ENCODE data around the gene MYOG.

MYOG gene

DNA sequence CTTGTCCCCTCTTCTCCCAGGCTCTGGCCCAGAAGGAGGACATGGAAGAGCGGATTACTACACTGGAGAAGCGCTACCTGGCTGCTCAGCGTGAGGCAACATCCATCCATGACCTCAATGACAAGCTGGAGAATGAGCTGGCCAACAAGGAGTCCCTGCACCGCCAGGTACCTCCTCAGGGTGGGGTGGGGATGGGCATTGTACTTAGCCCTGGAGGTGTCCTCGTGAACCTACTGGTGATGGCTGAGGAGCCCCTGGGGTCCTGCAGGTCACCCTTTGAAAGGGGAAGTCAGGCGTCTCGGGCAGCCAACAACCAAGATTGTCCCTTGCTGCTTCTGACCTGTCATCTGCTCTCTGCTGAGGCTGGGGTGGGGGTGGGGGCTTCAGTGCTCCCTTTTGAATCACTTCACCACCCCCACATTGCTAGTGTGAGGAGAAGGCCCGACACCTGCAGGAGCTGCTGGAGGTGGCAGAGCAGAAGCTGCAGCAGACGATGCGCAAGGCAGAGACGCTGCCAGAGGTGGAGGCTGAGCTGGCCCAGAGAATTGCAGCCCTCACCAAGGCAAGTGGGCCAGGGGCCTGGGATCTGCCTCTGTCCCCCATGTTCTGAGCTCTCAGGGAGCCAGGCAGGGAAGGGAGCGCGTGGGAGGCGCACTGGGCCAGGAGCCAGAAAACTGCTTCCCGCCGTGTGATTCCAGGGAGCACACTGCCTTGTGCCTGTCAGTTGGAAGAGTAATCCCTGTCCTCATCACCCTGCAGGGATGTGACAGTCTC, 39.8 kb downstream of the MYOG start:
- TF ChIP-seq PAX5 (IDR thresholded peaks at IDR 0.05; ENCODE audit: insufficient read depth, low read length, severe bottlenecking) (no peak), TAF1 (IDR thresholded peaks at IDR 0.05; ENCODE audit: low read depth, low read length) (no peak), POU2F2 (IDR thresholded peaks at IDR 0.05; ENCODE audit: low read depth, low read length) (no peak), POLR2A (IDR thresholded peaks at IDR 0.05; ENCODE audit: low read depth, low read length) (no peak), SPI1 (IDR thresholded peaks at IDR 0.05; ENCODE audit: low read depth, low read length) (no peak), POLR2AphosphoS5 (IDR thresholded peaks at IDR 0.05; ENCODE audit: low read depth, low read length) (no peak)
- FAIRE-seq = no peak
- no peak for DNase-seq (ENCODE audit: insufficient read length, low spot score)

GRCh38 chr1:203045336-203045735, 40.5 kb downstream of the MYOG start:
- no peak for DNase-seq (ENCODE audit: insufficient read length, low spot score)
- no peak for TF ChIP-seq PAX5 (IDR thresholded peaks at IDR 0.05; ENCODE audit: insufficient read depth, low read length, severe bottlenecking)
- TF ChIP-seq POLR2AphosphoS5 (IDR thresholded peaks at IDR 0.05; ENCODE audit: low read depth, low read length) = no peak
- no peak for TF ChIP-seq POU2F2 (IDR thresholded peaks at IDR 0.05; ENCODE audit: low read depth, low read length)
- TF ChIP-seq SPI1 (IDR thresholded peaks at IDR 0.05; ENCODE audit: low read depth, low read length) = no peak
- TF ChIP-seq TAF1 (IDR thresholded peaks at IDR 0.05; ENCODE audit: low read depth, low read length) = no peak
- no peak for TF ChIP-seq POLR2A (IDR thresholded peaks at IDR 0.05; ENCODE audit: low read depth, low read length)
- FAIRE-seq = no peak

DNA sequence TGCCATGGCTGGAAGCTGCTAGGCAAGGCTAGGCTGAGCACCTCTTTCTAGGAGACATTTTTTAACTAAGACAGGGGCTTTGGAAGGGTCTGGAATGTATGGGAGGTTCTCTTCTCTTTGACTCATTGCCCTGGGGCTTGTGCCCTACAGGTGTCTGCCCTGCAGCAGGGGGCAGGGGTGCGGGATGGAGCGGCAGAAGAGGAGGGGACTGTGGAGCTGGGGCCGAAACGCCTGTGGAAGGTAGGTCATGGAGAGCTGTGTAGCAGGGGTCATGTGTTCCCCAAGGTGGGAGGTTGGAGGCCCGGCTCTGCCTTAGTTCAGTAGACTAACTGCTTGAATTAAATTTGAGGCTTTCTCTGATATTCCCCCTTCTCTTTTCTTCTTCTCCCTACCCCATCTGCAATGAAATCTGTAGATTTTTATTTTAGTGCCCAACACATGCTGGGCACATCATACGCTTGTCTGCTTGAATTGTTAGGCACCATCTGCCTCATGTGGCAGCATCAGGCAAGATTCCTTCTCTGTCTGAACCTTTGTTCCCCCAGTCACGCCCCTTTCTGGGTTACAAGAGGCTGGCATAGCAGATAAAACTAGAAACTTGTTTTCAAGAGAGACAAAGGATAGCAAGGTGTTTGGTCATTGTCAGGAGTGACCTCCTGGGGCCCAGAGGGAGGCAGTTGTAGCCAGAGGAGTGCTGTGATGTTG, 41.1 kb downstream of the MYOG start:
- no peak for TF ChIP-seq PAX5 (IDR thresholded peaks at IDR 0.05; ENCODE audit: insufficient read depth, low read length, severe bottlenecking)
- no peak for TF ChIP-seq TAF1 (IDR thresholded peaks at IDR 0.05; ENCODE audit: low read depth, low read length)
- no peak for TF ChIP-seq POLR2A (IDR thresholded peaks at IDR 0.05; ENCODE audit: low read depth, low read length)
- no peak for TF ChIP-seq SPI1 (IDR thresholded peaks at IDR 0.05; ENCODE audit: low read depth, low read length)
- TF ChIP-seq POU2F2 (IDR thresholded peaks at IDR 0.05; ENCODE audit: low read depth, low read length) = no peak
- TF ChIP-seq POLR2AphosphoS5 (IDR thresholded peaks at IDR 0.05; ENCODE audit: low read depth, low read length) = no peak
- no peak for DNase-seq (ENCODE audit: insufficient read length, low spot score)
- FAIRE-seq = no peak

DNA sequence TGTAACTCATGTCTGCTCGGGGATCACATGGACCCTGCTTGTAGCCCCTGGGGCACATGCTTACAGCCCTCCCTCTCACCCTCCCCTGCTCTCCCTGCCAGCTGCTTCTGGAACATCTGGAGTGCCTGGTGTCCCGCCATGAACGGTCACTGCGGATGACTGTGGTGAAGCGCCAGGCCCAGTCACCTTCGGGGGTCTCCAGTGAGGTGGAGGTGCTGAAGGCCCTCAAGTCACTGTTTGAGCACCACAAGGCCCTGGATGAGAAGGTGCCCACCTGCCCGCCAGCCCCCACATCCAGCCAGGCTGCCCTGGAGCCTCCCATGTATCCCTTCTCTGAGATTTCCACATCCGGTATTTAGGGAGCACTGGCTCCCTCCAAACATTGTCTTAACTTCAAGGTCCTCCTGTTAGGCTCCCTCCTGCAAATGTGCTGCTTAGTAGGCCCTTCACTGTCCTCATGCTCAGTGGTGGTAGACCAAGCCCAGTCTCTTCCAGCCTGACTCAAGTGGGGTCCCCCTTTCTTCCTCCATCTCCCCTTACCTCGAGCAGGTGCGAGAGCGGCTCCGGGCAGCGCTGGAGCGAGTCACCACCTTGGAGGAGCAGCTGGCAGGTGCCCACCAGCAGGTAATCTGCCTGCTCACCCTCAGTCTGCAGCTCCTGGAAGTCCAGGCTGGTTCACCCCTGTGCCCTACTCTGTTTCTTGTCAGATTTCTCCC, 41.8 kb downstream of the MYOG start:
- TF ChIP-seq TAF1 (IDR thresholded peaks at IDR 0.05; ENCODE audit: low read depth, low read length) (no peak), PAX5 (IDR thresholded peaks at IDR 0.05; ENCODE audit: insufficient read depth, low read length, severe bottlenecking) (no peak), POU2F2 (IDR thresholded peaks at IDR 0.05; ENCODE audit: low read depth, low read length) (no peak), POLR2A (IDR thresholded peaks at IDR 0.05; ENCODE audit: low read depth, low read length) (no peak), SPI1 (IDR thresholded peaks at IDR 0.05; ENCODE audit: low read depth, low read length) (no peak), POLR2AphosphoS5 (IDR thresholded peaks at IDR 0.05; ENCODE audit: low read depth, low read length) (no peak)
- no peak for FAIRE-seq
- DNase-seq (ENCODE audit: insufficient read length, low spot score) = no peak

DNA sequence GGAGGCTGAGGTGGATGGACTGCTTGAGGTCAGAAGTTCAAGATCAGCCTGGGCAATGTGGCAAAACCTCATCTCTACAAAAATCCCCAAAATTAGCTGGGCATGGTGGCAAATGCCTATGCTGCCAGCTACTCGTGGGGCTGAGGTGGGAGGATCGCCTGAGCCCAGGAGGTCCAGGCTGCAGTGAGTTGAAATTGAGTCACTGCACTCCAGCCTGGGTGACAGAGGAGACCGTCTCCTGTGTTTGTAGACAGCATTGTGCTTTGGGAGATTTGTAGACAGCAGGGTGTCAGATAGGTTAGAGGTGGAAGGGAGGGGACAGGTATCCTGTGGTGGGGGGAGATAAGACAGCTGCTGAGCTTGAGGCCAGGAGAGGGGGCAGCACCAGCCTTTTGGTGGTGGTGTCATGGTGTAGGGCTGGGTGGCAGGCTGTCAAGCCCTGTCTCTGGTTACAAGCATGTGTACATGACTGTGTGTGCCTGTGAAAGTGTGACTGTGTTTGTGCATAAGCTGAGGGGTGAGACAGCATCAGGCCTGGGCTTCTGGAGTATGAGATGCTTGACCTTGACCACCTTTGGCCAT, 44.4 kb downstream of the MYOG start:
- DNase-seq (ENCODE audit: insufficient read length, low spot score) (no peak), FAIRE-seq (no peak)
- TF ChIP-seq SPI1 (IDR thresholded peaks at IDR 0.05; ENCODE audit: low read depth, low read length) = no peak
- no peak for TF ChIP-seq PAX5 (IDR thresholded peaks at IDR 0.05; ENCODE audit: insufficient read depth, low read length, severe bottlenecking)
- no peak for TF ChIP-seq TAF1 (IDR thresholded peaks at IDR 0.05; ENCODE audit: low read depth, low read length)
- no peak for TF ChIP-seq POLR2AphosphoS5 (IDR thresholded peaks at IDR 0.05; ENCODE audit: low read depth, low read length)
- TF ChIP-seq POLR2A (IDR thresholded peaks at IDR 0.05; ENCODE audit: low read depth, low read length) = no peak
- no peak for TF ChIP-seq POU2F2 (IDR thresholded peaks at IDR 0.05; ENCODE audit: low read depth, low read length)

DNA sequence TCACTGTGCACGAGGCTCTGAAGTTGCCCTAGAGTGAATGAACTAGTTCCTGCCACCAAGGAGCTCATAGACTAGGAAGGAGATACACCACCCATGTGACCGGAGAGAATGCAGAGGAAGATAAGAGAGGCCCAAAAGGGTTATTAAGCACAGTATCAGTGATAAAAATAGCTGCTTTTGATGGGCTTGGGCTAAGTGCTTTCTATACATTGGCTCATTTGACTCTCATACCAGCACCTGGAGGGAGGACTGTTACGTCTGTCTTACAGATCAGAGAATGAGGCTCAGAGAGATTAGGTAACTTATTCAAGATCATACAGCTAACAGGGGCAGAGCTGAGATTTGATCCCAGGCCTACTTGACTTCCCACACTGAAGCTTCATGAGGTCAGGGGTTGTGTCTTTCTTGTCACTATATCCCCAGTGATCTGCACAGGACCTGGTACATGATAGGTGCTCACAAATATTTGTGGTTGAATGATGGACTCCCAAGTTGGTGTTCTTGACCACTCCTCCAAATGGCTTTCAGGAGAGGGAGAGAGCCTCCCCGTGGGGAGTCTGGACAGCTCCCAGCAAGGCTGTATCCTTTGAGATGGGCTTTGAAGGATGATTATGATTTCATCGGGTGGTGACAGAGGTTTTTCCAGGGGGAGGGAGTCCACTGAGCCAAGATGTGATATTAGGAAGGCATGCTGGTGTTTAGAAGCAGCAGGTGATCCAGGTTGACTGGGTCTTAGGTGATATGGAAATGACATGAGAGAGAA, 45.1 kb downstream of the MYOG start:
- FAIRE-seq = no peak
- no peak for TF ChIP-seq POLR2AphosphoS5 (IDR thresholded peaks at IDR 0.05; ENCODE audit: low read depth, low read length)
- TF ChIP-seq SPI1 (IDR thresholded peaks at IDR 0.05; ENCODE audit: low read depth, low read length) = no peak
- no peak for TF ChIP-seq TAF1 (IDR thresholded peaks at IDR 0.05; ENCODE audit: low read depth, low read length)
- no peak for TF ChIP-seq PAX5 (IDR thresholded peaks at IDR 0.05; ENCODE audit: insufficient read depth, low read length, severe bottlenecking)
- no peak for TF ChIP-seq POU2F2 (IDR thresholded peaks at IDR 0.05; ENCODE audit: low read depth, low read length)
- no peak for TF ChIP-seq POLR2A (IDR thresholded peaks at IDR 0.05; ENCODE audit: low read depth, low read length)
- DNase-seq (ENCODE audit: insufficient read length, low spot score) = no peak

- DNase-seq (ENCODE audit: insufficient read length, low spot score) (no peak), FAIRE-seq (no peak)
- TF ChIP-seq POLR2AphosphoS5 (IDR thresholded peaks at IDR 0.05; ENCODE audit: low read depth, low read length) (no peak), SPI1 (IDR thresholded peaks at IDR 0.05; ENCODE audit: low read depth, low read length) (no peak), TAF1 (IDR thresholded peaks at IDR 0.05; ENCODE audit: low read depth, low read length) (no peak), POLR2A (IDR thresholded peaks at IDR 0.05; ENCODE audit: low read depth, low read length) (no peak), PAX5 (IDR thresholded peaks at IDR 0.05; ENCODE audit: insufficient read depth, low read length, severe bottlenecking) (no peak), POU2F2 (IDR thresholded peaks at IDR 0.05; ENCODE audit: low read depth, low read length) (no peak)
Measured at GRCh38 chr1:203039609-203040512, 46.0 kb downstream of the MYOG start.
